GM12892 (cell line): Measurements from ENCODE around the gene ZCWPW2. TPM values are rescaled to one million over a fixed set of nuclear protein-coding genes. Genes with fewer than 3 reads are reported as not detected.
A peak's percentile ranks its signal among the peaks of the same experiment; 100 is the strongest.

Experiments used
- DNase-seq: peaks from one replicate; pipeline ENCODE4 v3.0.0; 2011; ENCODE audit not compliant: insufficient read length
- FAIRE-seq: peaks from 2 replicates; lab custom pipeline; 2011; peaks lifted over from hg19 to GRCh38; lab: Jason Lieb, UNC
- POLR2A ChIP-seq: IDR thresholded peaks from 2 replicates; pipeline ENCODE4 v1.6.1; 2011; ENCODE audit warnings: low read depth, low read length, control low read depth
- POLR2AphosphoS5 ChIP-seq: IDR thresholded peaks from 2 replicates; pipeline ENCODE4 v1.6.1; 2011; ENCODE audit warnings: low read depth, low read length, control low read depth
- TAF1 ChIP-seq: IDR thresholded peaks from 2 replicates; pipeline ENCODE4 v1.6.1; 2011; ENCODE audit warnings: low read depth, mild to moderate bottlenecking, control low read depth, low read length, borderline replicate concordance
- polyA plus RNA-seq: library from polyadenylated mRNA; unstranded; fragments of >200 nt; gene quantifications from one replicate; pipeline ENCODE4 v1.2.1, GENCODE V29; 2012; ENCODE audit warnings: missing spikeins, inconsistent platforms; ENCODE audit not compliant: missing spikeins

ZCWPW2 gene, protein sequence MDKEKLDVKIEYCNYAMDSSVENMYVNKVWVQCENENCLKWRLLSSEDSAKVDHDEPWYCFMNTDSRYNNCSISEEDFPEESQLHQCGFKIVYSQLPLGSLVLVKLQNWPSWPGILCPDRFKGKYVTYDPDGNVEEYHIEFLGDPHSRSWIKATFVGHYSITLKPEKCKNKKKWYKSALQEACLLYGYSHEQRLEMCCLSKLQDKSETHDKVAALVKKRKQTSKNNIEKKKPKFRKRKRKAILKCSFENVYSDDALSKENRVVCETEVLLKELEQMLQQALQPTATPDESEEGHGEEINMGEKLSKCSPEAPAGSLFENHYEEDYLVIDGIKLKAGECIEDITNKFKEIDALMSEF
- polyA plus RNA-seq = 0.34 TPM

DNA sequence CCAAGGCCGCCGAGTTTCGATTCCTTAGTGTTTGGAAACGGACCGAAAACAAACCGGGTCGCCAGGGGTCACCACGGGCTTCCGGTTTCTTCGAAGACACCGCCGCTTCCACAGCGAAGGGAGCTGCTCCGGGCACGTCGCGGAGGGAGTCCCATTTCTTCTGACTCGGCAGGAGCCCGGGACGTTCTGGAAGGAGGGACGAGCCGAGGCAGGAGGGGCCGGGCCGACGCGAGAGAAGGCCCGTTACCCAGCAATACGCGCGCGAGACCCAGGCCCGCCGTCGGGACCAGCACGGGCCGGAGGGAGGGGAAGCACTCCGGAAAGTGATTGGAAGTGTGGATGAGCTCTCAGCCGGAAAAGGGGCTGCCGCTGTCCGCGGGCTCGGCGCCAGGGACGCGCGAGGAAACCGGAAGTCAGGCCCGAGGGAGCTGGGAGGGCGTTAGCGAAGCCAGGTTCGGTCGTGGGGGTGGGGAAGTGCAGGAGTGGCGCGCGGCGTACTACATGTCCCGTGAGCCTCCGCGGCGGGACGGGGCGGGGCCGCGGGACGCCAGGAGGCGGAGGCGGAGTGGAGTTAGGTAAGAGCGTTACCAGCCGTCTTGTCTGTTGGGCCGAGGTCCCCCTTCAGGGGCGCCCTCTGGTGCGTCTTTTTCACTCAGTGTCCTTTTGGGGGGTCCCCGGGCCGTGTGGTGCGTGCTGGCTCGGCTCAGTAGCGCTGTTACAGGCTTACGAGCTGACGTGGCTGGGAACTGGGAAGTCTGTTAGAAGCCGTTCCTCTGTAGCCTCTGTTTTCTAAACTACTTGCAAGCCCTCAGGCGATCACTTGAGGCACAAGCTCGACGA lies at the start of gene ZCWPW2, which contains the start of gene AZI2:
Gene ZCWPW2, plus strand, starts transcription at position 93 of the 840 bp plus-strand sequence. CDS start 64,348 bp downstream, outside the sequence.
Gene AZI2, minus strand, starts transcription at position 196 of the 840 bp plus-strand sequence. CDS start 8,207 bp downstream, outside the sequence.
- FAIRE-seq = peak; percentile 100
- TF ChIP-seq POLR2AphosphoS5 = peak; percentile 87
- peak; percentile 64 for TF ChIP-seq TAF1
- TF ChIP-seq POLR2A = peak; percentile 83
- DNase-seq = peak; percentile 44

DNA sequence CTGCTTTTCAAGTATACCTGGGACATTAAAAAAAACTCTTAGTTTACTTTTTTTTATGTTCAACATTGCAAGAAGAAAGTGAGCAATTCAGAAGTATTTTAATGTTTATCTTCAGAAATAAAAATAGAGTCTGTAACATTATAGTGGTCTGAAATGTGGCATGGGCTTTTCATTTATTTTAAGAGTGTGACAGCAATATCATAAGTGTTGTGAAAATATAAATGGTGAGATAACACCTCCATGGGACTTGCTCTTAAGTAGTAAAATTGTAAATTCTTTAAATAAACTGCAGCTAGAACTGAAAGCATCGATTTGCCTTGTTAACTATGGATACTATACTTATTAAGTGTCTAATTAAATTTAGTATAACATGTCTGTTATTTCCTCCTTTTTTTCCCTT lies 48.8 kb upstream of the ZCWPW2 start:
- TF ChIP-seq POLR2A = no peak
- TF ChIP-seq TAF1 = no peak
- no peak for TF ChIP-seq POLR2AphosphoS5
- DNase-seq = no peak
- FAIRE-seq = no peak

- no peak for FAIRE-seq
- TF ChIP-seq POLR2A (no peak), POLR2AphosphoS5 (no peak), TAF1 (no peak)
Measured at GRCh38 chr3:28300345-28300962, 48.1 kb upstream of the ZCWPW2 start.

GRCh38 chr3:28301688-28302087 lies 46.8 kb upstream of the ZCWPW2 start:
- TF ChIP-seq POLR2A (no peak), POLR2AphosphoS5 (no peak), TAF1 (no peak)
- DNase-seq = no peak
- no peak for FAIRE-seq

More at GRCh38 chr3:28300345-28300962, 48.1 kb upstream of the ZCWPW2 start:
- DNase-seq = no peak

DNA sequence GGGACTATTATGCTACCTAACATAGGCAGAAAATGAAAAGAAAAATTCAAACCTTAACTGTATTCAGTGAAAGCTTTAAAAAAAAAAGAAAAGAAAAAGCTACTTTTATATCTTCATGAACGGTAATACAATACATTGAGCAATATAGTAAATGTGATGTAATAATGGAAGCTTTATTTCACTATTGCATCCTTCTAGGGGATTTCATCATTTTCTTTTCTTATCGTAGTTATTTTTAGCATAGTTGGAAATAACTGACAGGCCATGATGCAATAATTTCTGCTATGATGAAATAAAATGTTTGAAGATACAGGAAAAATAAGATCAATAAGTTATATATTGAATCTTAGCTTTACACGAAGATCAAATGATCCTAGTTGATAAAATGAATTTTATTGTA lies 40.3 kb upstream of the ZCWPW2 start:
- DNase-seq (no peak), FAIRE-seq (no peak)
- TF ChIP-seq TAF1 (no peak), POLR2A (no peak), POLR2AphosphoS5 (no peak)

DNA sequence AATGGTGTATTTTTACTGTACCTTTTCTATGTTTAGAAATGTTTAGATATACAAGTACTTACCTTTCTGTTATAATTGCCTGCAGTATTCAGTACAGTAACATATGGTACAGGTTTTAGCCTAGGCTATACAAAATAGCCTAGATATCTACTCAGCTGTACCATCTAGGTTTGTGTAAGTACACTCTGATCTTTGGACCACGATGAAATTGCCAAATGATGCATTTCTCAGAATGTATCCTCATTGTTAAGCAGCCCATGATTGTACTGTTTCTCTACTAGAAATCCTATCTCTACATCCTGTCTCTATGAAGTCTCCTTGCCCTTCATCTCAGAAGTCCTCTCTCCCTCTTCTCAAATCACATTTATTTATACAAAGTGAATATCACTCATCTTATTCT lies 32.8 kb upstream of the ZCWPW2 start:
- DNase-seq (no peak), FAIRE-seq (no peak)
- TF ChIP-seq POLR2A (no peak), POLR2AphosphoS5 (no peak), TAF1 (no peak)

- DNase-seq = no peak
- no peak for FAIRE-seq
- TF ChIP-seq POLR2A (no peak), TAF1 (no peak), POLR2AphosphoS5 (no peak)
Measured at GRCh38 chr3:28316226-28316625, 32.3 kb upstream of the ZCWPW2 start.

DNA sequence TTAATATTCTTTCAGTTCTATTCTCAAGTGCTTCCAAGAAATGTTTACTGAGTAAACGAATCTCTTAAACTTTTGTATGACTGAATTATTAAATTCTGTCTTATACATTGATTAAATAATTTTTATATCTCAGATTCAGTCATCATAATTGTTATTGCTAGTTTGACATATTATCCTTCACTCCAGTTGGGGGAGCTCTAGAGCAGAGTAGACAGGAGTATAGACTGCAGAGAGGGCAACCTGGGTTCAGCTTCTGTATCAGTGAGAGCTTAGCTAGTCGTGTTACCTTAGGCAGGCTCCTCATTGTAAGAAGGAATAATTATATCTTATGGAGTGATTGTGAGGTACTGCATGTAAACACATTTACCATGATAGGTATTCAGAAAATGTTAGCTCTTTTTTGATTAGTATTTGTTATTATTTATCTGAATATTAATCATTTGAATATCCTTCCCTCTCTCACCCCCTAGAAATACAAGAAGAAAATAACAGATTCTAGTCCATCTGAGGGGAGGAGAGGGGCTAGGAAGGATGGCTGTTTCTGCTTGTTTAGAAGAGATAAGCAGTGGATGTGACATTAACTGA lies 31.0 kb upstream of the ZCWPW2 start:
- no peak for FAIRE-seq
- DNase-seq = no peak
- TF ChIP-seq POLR2A (no peak), POLR2AphosphoS5 (no peak), TAF1 (no peak)

DNA sequence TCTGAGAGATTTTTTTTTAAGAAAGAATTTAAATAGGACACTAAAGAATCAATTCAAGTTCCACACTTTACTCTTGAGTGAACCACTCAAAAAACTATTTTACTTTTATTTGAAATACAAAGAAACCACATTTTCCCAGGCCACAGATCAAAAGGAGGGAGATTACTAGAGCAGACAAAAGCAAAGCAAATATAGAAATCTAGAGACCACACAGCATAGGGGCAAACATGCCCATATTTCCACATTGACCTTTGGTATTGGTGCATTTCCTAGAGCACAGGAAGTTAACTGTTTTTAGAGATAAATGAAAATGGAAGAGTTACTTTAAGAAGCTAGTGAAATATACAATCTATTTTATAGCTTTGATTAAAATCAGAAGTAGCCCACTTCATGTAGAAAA lies 27.5 kb upstream of the ZCWPW2 start:
- TF ChIP-seq POLR2AphosphoS5 = no peak
- TF ChIP-seq POLR2A = no peak
- no peak for TF ChIP-seq TAF1
- DNase-seq (no peak), FAIRE-seq (no peak)

DNA sequence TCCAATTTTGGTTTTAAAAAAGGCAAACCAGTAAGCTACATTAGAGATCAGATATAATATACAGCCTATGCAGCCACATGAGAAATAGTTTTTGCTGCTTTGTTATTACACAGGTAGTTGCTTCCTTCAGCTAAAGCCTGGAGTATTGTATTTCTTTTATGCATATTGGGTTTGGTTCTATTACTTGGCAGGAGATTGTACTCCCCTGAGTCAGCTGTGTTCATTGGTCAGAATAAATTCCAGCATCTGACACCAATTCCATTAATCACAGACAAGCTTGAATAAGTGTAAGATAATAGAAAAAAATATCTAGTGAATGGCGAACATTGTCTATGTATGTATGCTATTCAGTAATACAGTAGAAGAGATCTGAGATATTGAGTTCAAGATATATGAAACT lies 26.1 kb upstream of the ZCWPW2 start:
- DNase-seq (no peak), FAIRE-seq (no peak)
- no peak for TF ChIP-seq TAF1
- no peak for TF ChIP-seq POLR2A
- no peak for TF ChIP-seq POLR2AphosphoS5

DNA sequence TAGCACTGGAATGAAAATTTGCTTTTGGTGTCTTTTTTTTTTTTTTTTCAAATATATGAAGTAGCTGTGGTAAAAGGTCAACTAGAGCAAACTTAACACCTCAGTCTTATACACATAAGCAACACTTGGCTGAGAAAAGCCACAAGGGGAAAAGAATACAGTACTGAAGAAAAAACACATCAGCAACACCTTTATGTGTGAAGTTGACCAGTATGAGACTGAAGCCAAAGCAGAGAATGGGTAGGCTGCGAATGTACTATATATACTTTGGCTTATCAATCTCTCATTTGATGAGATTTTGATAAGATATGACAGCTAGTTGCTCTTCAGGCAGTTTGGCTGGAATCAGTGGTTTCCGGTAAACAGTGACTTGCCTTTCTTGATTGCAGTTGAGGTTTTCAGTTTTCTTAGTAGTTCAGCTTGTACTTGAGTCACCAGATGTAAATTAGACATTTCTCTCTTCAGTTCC lies 22.0 kb upstream of the ZCWPW2 start:
- FAIRE-seq (no peak), DNase-seq (no peak)

More for the DNA sequence above, 22.0 kb upstream of the ZCWPW2 start:
- TF ChIP-seq POLR2A = no peak
- no peak for TF ChIP-seq POLR2AphosphoS5
- no peak for TF ChIP-seq TAF1
